ENCODE measurements around the gene CADPS2. TPM values are rescaled to one million over a fixed set of nuclear protein-coding genes. Genes with fewer than 3 reads are reported as not detected.

CADPS2 gene
- total and polyA plus RNA-seq, 2 of the 8 experiments (the other 6 are each of a cell fraction or from before 2014, with no cell fraction given): 8.9 to 22.3 TPM

DNA sequence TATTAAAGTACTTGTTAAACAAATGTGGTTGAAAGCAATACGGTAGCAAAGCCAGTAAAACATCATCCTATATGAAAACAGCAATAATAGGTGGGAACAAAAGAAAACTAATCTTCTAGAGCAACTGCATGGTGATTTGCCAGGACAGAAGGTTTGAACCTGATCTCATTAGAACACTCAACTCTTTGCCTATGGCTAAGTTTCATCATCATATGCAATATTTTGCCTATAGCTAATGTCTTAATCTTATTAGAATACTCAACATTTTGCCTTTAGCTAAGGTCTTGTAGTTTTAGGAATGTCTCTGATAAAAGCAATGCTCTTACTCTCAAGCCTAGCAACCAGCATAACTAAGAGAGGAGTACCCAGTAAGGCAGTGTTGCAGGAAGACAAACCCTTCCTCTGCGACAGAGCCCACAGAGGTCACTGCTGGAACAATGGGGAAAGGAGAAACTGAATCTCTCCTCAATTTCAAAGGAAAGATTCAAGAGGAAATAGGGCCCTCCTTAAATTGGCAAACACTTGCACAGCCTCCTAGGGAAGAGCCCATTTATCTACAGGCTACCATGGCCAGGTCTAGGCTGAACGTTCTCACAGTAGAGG is 38.3 kb downstream of the CADPS2 start (continued):
- TF ChIP-seq NANOG (IDR thresholded peaks at IDR 0.05; ENCODE audit: insufficient read depth, low read depth, low read length, poor library complexity, severe bottlenecking) (no peak), RXRA (IDR thresholded peaks at IDR 0.05; ENCODE audit: insufficient read depth, low read depth, low read length) (no peak), POU5F1 (IDR thresholded peaks at IDR 0.05; ENCODE audit: low read depth, low read length) (no peak), POLR2A (IDR thresholded peaks at IDR 0.05; ENCODE audit: control extremely low read depth in 1 of 2, low read depth in 2 of 2, low read length in 2 of 2) (no peak), CBX8 (IDR thresholded peaks at IDR 0.05; ENCODE audit: borderline replicate concordance, low read depth, low read length) (no peak), HDAC2 (IDR thresholded peaks at IDR 0.05; ENCODE audit: borderline replicate concordance in 1 of 2, low read depth in 2 of 2, low read length in 2 of 2) (no peak), SIN3A (conservative IDR thresholded peaks at IDR 0.05 in 1 of 2, IDR thresholded peaks at IDR 0.05 in 1 of 2; ENCODE audit: low read depth in 1 of 2, low read length in 2 of 2) (no peak), JUN (IDR thresholded peaks at IDR 0.05; ENCODE audit: low read depth, low read length) (no peak)

All from H1 (cell line).